Mesodermal cell (in vitro differentiated cells): ENCODE data around the gene TUBB8. TPM values are rescaled to one million over a fixed set of nuclear protein-coding genes. Genes with fewer than 3 reads are reported as not detected.

ENCODE experiments used
- H3K27ac ChIP-seq: 2 replicates; pipeline ENCODE4 v1.7.0; 2013; ENCODE audit warnings: mild to moderate bottlenecking, low read depth, low read length, moderate library complexity; ENCODE audit not compliant: severe bottlenecking
- H3K36me3 ChIP-seq: 2 replicates; pipeline ENCODE4 v1.7.1; 2013; ENCODE audit warnings: mild to moderate bottlenecking, low read length, moderate library complexity; ENCODE audit not compliant: control insufficient read depth, insufficient read depth
- H3K4me1 ChIP-seq: one replicate; pipeline ENCODE4 v1.7.1; 2013; ENCODE audit warnings: mild to moderate bottlenecking, low read length; ENCODE audit not compliant: insufficient read depth, control insufficient read depth, poor library complexity, severe bottlenecking
- H3K4me3 ChIP-seq: 2 replicates; pipeline ENCODE4 v1.7.0; 2013; ENCODE audit warnings: low read length, control low read depth, mild to moderate bottlenecking; ENCODE audit not compliant: insufficient read depth, poor library complexity, severe bottlenecking; ENCODE audit errors: extremely low read depth
- H3K9me3 ChIP-seq: 2 replicates; pipeline ENCODE4 v1.7.1; 2013; ENCODE audit warnings: mild to moderate bottlenecking, low read length, moderate library complexity; ENCODE audit not compliant: control insufficient read depth
- WGBS, 2 experiments: methylation state at CpG; one replicate each; pipeline ENCODE4 v1.1.5; 2013; ENCODE audit warnings: missing lambda C conversion rate in 2 of 2; ENCODE audit not compliant: insufficient coverage in 2 of 2; 5-methylcytosine and 5-hydroxymethylcytosine counted together
- polyA plus RNA-seq, 2 experiments: library from polyadenylated mRNA; stranded (reverse); fragments of 50-300 nt; gene quantifications; one replicate each; pipeline ENCODE4 v1.2.3, GENCODE V29; 2013

TUBB8 gene
- 0.48 TPM for polyA plus RNA-seq (2013, experiment 1 of 2)
- polyA plus RNA-seq (2013, experiment 2 of 2): 0.15 TPM

DNA sequence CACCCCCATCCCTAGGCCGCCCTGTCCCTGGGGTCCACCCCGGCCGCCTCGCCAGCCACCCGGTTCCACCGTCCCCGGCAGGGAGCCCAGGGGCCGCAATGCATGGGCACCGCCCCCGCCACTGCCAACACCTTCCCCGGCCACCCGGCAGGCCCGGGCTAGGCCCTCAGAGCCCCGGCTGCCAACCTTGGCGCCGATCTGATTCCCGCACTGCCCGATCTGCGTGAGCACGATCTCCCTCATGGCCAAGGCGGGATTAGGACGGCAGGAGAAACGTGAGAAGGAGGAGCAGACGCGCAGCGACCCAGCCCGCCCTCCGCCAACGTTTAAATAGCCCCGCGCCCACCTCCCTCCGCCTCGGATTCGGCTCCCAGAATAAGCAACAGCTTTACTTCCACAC, at the start of gene TUBB8:
Gene TUBB8, minus strand, starts transcription at position 301 of the 400 bp plus-strand sequence. Its CDS starts 58 bp downstream, at position 243.
- no peaks in the 10 kb centered on the region for H3K9me3 ChIP-seq
- H3K36me3 ChIP-seq: no peaks in the 10 kb centered on the region
- H3K4me1 ChIP-seq: no peaks in the 10 kb centered on the region
- H3K27ac ChIP-seq: no peak within 1 kb of the TSS
- no peak within 1 kb of the TSS for H3K4me3 ChIP-seq
- 87 to 88% methylated on average over 21 to 27 of the region's 34 CpGs for WGBS, 2 experiments

DNA sequence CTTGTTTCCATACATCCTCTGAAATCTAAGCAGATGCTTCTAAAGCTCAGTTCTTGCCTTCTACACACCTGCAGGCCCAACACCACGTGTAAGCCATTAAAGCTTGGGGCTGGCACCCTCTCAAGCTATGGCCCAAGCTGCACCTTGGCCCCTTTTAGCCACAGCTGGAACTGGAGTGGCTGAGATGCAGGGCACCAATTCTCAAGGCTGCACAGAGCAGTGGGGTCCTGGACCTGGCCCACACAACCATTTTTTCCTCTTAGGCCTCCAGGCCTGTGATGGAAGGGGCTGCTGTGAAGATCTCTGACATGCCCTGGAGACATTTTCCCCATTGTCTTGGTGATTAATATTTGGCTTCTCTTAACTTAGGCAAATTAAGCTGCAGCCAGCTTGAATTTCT, 47.4 kb upstream of the TUBB8 start:
- Histone ChIP-seq H3K9me3 (peaks cover 26% of the 10 kb centered on the region), H3K4me3 (no peak overlapping the region), H3K36me3 (no peaks in the 10 kb centered on the region), H3K4me1 (no peaks in the 10 kb centered on the region), H3K27ac (no peak overlapping the region)
- 10 to 13% methylated on average over 1 of the region's 1 CpG for WGBS, 2 experiments

DNA sequence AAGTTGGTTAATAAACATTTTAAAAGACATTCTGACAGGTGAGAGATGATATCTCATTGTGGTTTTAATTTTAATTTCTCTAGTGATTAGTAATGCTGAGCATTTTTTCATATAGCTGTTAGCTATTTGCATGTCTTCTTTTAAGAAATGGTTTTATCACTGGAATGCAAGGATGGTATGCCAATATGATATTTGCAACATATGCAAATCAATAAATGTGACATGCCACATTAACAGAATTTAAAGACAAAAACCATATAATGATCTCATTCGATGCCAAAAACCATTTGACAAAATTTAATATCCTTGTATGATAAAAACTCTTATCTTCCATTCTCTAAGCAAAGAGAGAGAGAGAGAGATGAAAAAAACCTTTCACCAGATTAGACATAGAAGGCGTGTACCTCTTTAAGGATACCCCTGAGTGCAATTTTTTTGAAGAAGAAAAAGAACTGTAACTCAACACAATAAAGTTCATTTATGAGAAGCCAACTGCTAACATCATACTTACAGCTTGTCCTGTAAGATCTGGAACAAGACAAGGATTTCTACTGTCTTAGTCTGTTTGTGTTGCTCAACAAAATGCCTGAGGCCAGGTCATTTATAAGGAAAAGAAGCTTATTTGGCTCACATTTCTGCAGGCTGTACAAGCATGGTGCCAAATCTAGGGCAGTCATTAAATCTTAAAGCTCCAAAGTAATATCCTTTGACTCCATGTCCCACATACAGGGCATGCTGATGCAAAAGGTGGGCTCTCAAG, 46.4 kb upstream of the TUBB8 start:
- WGBS, 2 experiments: no CpG with 5 or more reads among the region's 2 CpGs
- Histone ChIP-seq H3K4me1 (no peaks in the 10 kb centered on the region), H3K9me3 (peaks cover 26% of the 10 kb centered on the region), H3K27ac (no peak overlapping the region), H3K4me3 (no peak overlapping the region), H3K36me3 (no peaks in the 10 kb centered on the region)

DNA sequence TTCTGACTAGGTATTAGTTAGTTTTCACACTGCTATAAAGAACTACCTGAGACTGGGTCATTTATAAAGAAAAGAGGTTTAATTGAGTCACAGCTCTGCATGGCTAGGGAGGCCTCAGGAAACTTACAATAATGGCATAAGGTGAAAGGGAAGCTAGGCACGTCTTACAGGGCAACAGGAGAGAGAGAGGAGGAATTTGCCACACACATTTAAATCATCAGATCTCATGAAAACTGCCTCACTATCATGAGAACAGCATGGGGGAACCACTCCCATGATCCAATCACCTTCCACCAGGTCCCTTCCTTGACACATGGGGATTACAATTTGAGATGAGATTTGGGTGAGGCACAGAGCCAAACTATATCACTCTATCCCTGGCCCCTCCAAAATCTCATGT, 45.5 kb upstream of the TUBB8 start:
- WGBS, 2 experiments: 20% methylated on average over 1 of the region's 1 CpG; no CpG with 5 or more reads in 1 of the 2 experiments
- Histone ChIP-seq H3K9me3 (peaks cover 26% of the 10 kb centered on the region), H3K36me3 (no peaks in the 10 kb centered on the region)

DNA sequence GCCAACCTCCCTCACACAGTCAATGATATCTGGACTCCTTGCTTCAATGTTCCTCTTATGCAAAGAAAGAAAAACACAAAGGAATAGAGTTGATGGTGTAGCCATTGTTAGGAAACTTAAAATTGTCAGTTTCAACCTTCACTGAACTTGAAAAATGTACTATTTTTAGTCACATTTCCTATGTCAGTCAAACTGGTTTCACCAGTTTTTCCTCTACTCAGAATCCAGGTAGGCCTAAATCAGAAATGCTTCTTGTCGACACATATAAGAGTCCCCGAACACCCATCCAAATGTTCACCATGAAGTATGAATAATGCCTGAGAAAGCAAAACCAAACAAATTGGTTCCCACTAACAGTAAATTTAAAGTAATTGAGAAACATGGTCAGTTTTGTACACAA, 43.8 kb upstream of the TUBB8 start:
- Histone ChIP-seq H3K36me3 (no peaks in the 10 kb centered on the region), H3K4me3 (no peak overlapping the region), H3K9me3 (peaks cover 26% of the 10 kb centered on the region), H3K27ac (no peak overlapping the region), H3K4me1 (no peaks in the 10 kb centered on the region)
- WGBS, 2 experiments: 83% methylated on average over 1 of the region's 2 CpGs; no CpG with 5 or more reads in 1 of the 2 experiments

More for the DNA sequence above, 45.5 kb upstream of the TUBB8 start:
- H3K4me3 ChIP-seq: no peak overlapping the region
- H3K27ac ChIP-seq: no peak overlapping the region
- no peaks in the 10 kb centered on the region for H3K4me1 ChIP-seq

DNA sequence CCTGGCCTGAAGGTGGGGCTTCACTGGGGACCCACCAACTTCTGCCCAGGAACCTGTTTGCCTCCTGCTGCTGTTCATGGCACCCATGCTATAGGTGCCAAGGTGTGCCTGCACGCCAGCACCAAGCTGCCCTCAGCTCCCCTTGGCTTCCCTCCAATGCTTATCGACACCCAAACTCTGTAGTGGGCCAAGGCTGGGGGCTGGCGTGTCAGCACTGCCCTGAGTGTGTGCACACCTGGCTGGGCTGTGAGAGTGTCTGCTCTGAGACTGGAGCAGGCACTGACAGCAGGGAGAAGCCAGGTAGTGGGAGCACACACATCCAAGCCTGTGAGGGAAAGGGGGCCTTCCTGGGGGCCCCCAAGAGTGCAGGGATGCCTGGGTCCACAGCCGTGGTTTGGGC, 43.1 kb upstream of the TUBB8 start:
- Histone ChIP-seq H3K9me3 (peaks cover 23% of the 10 kb centered on the region), H3K4me1 (no peaks in the 10 kb centered on the region), H3K36me3 (no peaks in the 10 kb centered on the region), H3K27ac (no peak overlapping the region), H3K4me3 (no peak overlapping the region)
- WGBS, 2 experiments: 78 to 88% methylated on average over 4 of the region's 4 CpGs

DNA sequence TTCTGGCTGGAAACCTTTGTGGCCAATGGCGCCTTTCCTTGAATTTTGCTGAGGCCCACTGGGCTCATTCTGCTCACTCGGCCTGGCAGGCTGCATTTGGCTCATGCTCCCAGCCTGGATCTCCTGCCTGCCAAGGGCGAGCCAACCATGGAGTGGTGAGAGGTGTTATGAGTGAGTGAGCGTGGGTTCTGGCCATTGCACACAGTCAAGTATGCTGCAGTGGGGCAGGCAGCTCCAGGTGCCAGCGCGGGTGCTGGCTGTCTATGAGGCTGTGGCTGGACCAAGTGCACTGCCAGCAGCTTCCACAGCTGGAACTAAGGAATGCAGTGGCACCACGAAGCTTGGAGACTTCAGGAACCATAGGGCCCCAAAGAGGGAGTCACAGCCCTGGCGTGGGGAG, 42.2 kb upstream of the TUBB8 start:
- Histone ChIP-seq H3K36me3 (no peaks in the 10 kb centered on the region), H3K27ac (no peak overlapping the region), H3K9me3 (peaks cover 15% of the 10 kb centered on the region), H3K4me3 (no peak overlapping the region), H3K4me1 (no peaks in the 10 kb centered on the region)
- WGBS, 2 experiments: 79 to 87% methylated on average over 6 to 8 of the region's 8 CpGs

DNA sequence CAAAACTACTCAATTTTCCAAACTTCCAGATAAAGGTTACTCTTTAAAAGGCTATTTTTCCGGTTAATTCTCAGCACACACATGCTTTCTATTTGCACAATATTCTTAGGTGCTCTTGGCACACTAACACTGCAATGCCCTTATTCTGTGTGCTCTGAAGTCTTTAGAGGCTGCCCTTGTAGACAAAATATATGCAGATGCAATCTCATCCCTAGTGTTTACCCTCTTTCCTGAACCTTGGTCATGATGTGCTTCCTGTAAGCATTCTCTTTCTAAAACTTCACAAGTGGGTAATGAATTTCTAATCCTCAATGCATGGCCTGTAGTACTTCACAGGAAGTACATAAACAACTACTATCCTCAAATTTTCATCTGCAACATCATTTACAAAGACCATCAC, 41.1 kb upstream of the TUBB8 start:
- no peaks in the 10 kb centered on the region for H3K36me3 ChIP-seq
- peaks cover 9% of the 10 kb centered on the region for H3K9me3 ChIP-seq
- H3K4me1 ChIP-seq: no peaks in the 10 kb centered on the region
- 88 to 93% methylated on average over 1 of the region's 1 CpG for WGBS, 2 experiments
- no peak overlapping the region for H3K4me3 ChIP-seq
- no peak overlapping the region for H3K27ac ChIP-seq

DNA sequence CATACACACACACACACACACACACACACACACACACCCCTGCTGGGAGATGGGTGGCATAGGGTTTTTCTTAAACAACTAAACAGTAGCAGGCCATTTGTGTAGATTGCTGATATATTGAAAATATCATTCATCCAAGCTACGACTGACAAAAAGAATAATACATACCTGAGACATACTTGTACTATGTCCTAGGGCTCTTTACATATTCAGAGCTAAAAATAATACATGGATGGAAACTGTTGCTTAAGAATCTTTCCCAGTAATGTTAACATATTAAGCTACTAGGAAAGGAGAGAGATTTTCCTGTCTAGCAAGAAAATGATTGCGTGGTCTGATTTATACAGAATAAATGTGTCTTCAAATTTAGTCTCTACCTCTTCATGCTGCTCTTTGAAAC, 40.2 kb upstream of the TUBB8 start:
- no peak overlapping the region for H3K27ac ChIP-seq
- H3K36me3 ChIP-seq: no peaks in the 10 kb centered on the region
- no CpG with 5 or more reads among the region's 2 CpGs for whole genome bisulfite sequencing, 2 experiments

DNA sequence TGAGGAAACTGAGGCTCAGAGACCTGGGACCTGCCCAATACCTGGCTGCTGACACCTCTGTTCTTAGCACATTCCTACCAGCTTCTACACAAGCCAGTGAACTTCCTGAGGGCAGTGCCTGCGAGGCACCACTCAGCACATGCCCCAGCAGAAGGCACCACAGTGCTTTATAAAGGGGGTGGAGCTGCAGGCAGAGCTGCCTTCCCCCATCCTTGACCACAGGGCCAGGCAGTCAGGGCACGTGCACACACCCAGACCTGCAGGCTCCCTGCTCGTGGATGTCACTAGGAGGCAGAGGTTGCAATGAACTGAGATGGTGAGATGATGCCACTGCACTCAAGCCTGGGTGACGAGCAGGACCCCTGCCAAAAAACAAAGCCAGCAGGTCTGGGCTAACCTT, 39.2 kb upstream of the TUBB8 start:
- Histone ChIP-seq H3K4me3 (no peak overlapping the region), H3K4me1 (no peaks in the 10 kb centered on the region), H3K9me3 (no peaks in the 10 kb centered on the region), H3K36me3 (no peaks in the 10 kb centered on the region), H3K27ac (no peak overlapping the region)
- 46% methylated on average over 2 of the region's 4 CpGs; no CpG with 5 or more reads in 1 of the 2 experiments for WGBS, 2 experiments

More for the DNA sequence above, 40.2 kb upstream of the TUBB8 start:
- Histone ChIP-seq H3K4me3 (no peak overlapping the region), H3K4me1 (no peaks in the 10 kb centered on the region), H3K9me3 (peaks cover under 1% of the 10 kb centered on the region)
